HepG2 (cell line): ENCODE measurements around the gene SMIM24. TPM values are rescaled to one million over a fixed set of nuclear protein-coding genes. Genes with fewer than 3 reads are reported as not detected.

ENCODE experiments used
- ATAC-seq: fragments of 200-7000 bp; cut with Tn5 transposase; 3 replicates; pipeline ENCODE4 v1.9.1; 2020; ENCODE audit warnings: mild to moderate bottlenecking, moderate library complexity
- BruUV-seq: library from RNA; stranded (reverse); fragments of 400-500 nt; replicated peaks from 2 replicates; lab custom pipeline; 2021; lab: Mats Ljungman, UMichigan
- CTCF ChIA-PET: fragments of 300-600 bp; formaldehyde crosslinking; extraction: SDS; loops from one replicate; lab custom pipeline; 2021; ENCODE audit warnings: low total read pairs, inconsistent platforms, low intra/inter-chr PET ratio; lab: Yijun Ruan, JAX
- POLR2A ChIA-PET: fragments of 350-600 bp; sonication (Branson Sonifier 250); formaldehyde crosslinking; loops from one replicate; lab custom pipeline; 2020; ENCODE audit warnings: antibody characterized with exemption, inconsistent platforms; lab: Yijun Ruan, JAX
- DNase-seq: peaks from one replicate; pipeline ENCODE4 v3.0.0-alpha.2; 2015; ENCODE audit warnings: low spot score
- FAIRE-seq: peaks from 3 replicates; lab custom pipeline; 2011; peaks lifted over from hg19 to GRCh38; lab: Jason Lieb, UNC
- H2AFZ ChIP-seq: one replicate; pipeline ENCODE4 v1.6.1; 2011; ENCODE audit warnings: low read length, inconsistent platforms
- H3K27ac ChIP-seq: fragments of 300-600 bp; 3 replicates; pipeline ENCODE4 v1.8.0; 2011; ENCODE audit warnings: mixed run types, mild to moderate bottlenecking, mixed read lengths, low read length, inconsistent platforms; ENCODE audit not compliant: insufficient read depth; ENCODE audit errors: extremely low read length
- H3K27me3 ChIP-seq, 2 experiments: fragments of 200-600 bp in 1 of 2; 2 replicates in 1 of 2; 3 replicates in 1 of 2; pipeline versions ENCODE4 v1.6.0 to v1.8.0; 2011; ENCODE audit warnings: low read length in 2 of 2, mild to moderate bottlenecking in 2 of 2, moderate library complexity in 2 of 2, inconsistent platforms in 1 of 2; ENCODE audit not compliant: insufficient read depth in 2 of 2, control insufficient read depth in 1 of 2
- H3K36me3 ChIP-seq, 2 experiments: fragments of 200-600 bp in 1 of 2; replicated peaks in 1 of 2; 2 replicates in 1 of 2; 3 replicates in 1 of 2; pipeline versions ENCODE4 v1.5.1 to v1.8.0; 2011; ENCODE audit warnings: low read length in 2 of 2, inconsistent platforms in 1 of 2; ENCODE audit not compliant: insufficient read depth in 2 of 2, control insufficient read depth in 1 of 2
- H3K4me1 ChIP-seq: 2 replicates; pipeline ENCODE4 v1.5.1; 2012; ENCODE audit warnings: low read length, inconsistent platforms; ENCODE audit not compliant: insufficient read depth
- H3K4me2 ChIP-seq: 2 replicates; pipeline ENCODE4 v1.6.0; 2011; ENCODE audit warnings: low read depth, low read length, inconsistent platforms
- H3K4me3 ChIP-seq, 3 experiments: fragments of 200-600 bp in 1 of 3; sonication (generic), shearing (Covaris generic) in 1 of 3; replicated peaks in 1 of 3; 2 replicates each; pipeline ENCODE4 v1.5.1; 2011 to 2016; ENCODE audit warnings: low read length in 3 of 3, inconsistent platforms in 2 of 3, low read depth in 2 of 3, mild to moderate bottlenecking in 2 of 3, control low read depth in 1 of 3, mixed read lengths in 1 of 3; ENCODE audit not compliant: insufficient read depth in 1 of 3
- H3K79me2 ChIP-seq: one replicate; pipeline ENCODE4 v1.6.1; 2011; ENCODE audit warnings: low read length, inconsistent platforms; ENCODE audit not compliant: insufficient read depth
- H3K9ac ChIP-seq: 2 replicates; pipeline ENCODE4 v1.6.0; 2011; ENCODE audit warnings: mild to moderate bottlenecking, low read depth, low read length, inconsistent platforms; ENCODE audit not compliant: insufficient read depth
- H3K9me3 ChIP-seq: 2 replicates; pipeline ENCODE4 v1.5.1; 2012; ENCODE audit warnings: mild to moderate bottlenecking, low read length
- H4K20me1 ChIP-seq: 2 replicates; pipeline ENCODE4 v1.6.0; 2011; ENCODE audit warnings: inconsistent platforms, mild to moderate bottlenecking, low read length, moderate library complexity; ENCODE audit not compliant: insufficient read depth
- BHLHE40 ChIP-seq: IDR thresholded peaks from 2 replicates; pipeline ENCODE4 v1.6.1; 2011; ENCODE audit warnings: low read length, improper control_type of control experiment
- GTF2F1 ChIP-seq: fragments of 150-350 bp; IDR thresholded peaks from 2 replicates; pipeline ENCODE4 v1.6.1; 2014; ENCODE audit warnings: low read length
- GTF3A ChIP-seq: sonication (generic); formaldehyde crosslinking; conservative IDR thresholded peaks from 2 replicates; pipeline ENCODE4 v1.4.0; 2020; ENCODE audit warnings: mild to moderate bottlenecking, missing genetic modification reagents
- IRX3 ChIP-seq: sonication (generic); formaldehyde crosslinking; IDR thresholded peaks from 2 replicates; pipeline ENCODE4 v1.8.1; 2023; ENCODE audit warnings: mild to moderate bottlenecking, low read depth, missing genetic modification reagents, borderline replicate concordance
- KDM1A ChIP-seq: IDR thresholded peaks from 2 replicates; pipeline ENCODE4 v1.6.1; 2016; ENCODE audit warnings: missing compliant biosample characterization
- NONO ChIP-seq, 2 experiments: fragments of 450-650 bp in 1 of 2; sonication (generic) in 1 of 2; formaldehyde crosslinking in 1 of 2; IDR thresholded peaks in 1 of 2; conservative IDR thresholded peaks in 1 of 2; 2 replicates each; pipeline versions ENCODE4 v1.6.1 to v1.8.0; 2017 to 2022; ENCODE audit warnings: mild to moderate bottlenecking in 1 of 2, missing genetic modification reagents in 1 of 2, moderate library complexity in 1 of 2
- PRPF4 ChIP-seq: fragments of 200-400 bp; formaldehyde crosslinking; IDR thresholded peaks from 2 replicates; pipeline ENCODE4 v1.6.1; 2016; ENCODE audit warnings: low read length, low read depth; ENCODE audit not compliant: poor library complexity, severe bottlenecking
- RARG ChIP-seq: sonication (generic); formaldehyde crosslinking; IDR thresholded peaks from 2 replicates; pipeline ENCODE4 v1.4.0; 2020; ENCODE audit warnings: low read depth, mild to moderate bottlenecking, missing genetic modification reagents
- TCF7 ChIP-seq: sonication (generic); IDR thresholded peaks from 2 replicates; pipeline ENCODE4 v1.6.1; 2016; ENCODE audit warnings: antibody characterized with exemption, low read depth
- ZNF326 ChIP-seq: sonication (generic); formaldehyde crosslinking; IDR thresholded peaks from 2 replicates; pipeline ENCODE4 v1.4.0; 2020; ENCODE audit warnings: missing genetic modification reagents, borderline replicate concordance
- ZNF598 ChIP-seq: sonication (generic); formaldehyde crosslinking; IDR thresholded peaks from 2 replicates; pipeline ENCODE4 v1.5.1; 2020; ENCODE audit warnings: mild to moderate bottlenecking, missing genetic modification reagents, borderline replicate concordance
- ZNF678 ChIP-seq: sonication (generic); formaldehyde crosslinking; IDR thresholded peaks from 2 replicates; pipeline ENCODE4 v1.4.0; 2020; ENCODE audit warnings: mild to moderate bottlenecking, missing genetic modification reagents
- ZNF709 ChIP-seq: sonication (generic); formaldehyde crosslinking; IDR thresholded peaks from 2 replicates; pipeline ENCODE4 v1.5.0; 2020; ENCODE audit warnings: mild to moderate bottlenecking, missing genetic modification reagents
- ZSCAN20 ChIP-seq: sonication (generic); formaldehyde crosslinking; IDR thresholded peaks from 2 replicates; pipeline ENCODE4 v1.4.0; 2020; ENCODE audit warnings: missing genetic modification reagents, mild to moderate bottlenecking, borderline replicate concordance
- WGBS: methylation state at CpG from one replicate; pipeline ENCODE4 v1.1.6; 2017; ENCODE audit warnings: low lambda C conversion rate; 5-methylcytosine and 5-hydroxymethylcytosine counted together
- in situ Hi-C: cut with HindIII; loops from 2 replicates; pipeline ENCODE4 v1.10.0; 2017; ENCODE audit warnings: low pct_unique_long_range_greater_than_20kb; ENCODE audit not compliant: extremely low pct_ligation_motif_present
- intact Hi-C: fragments of 100-400 bp; cut with micrococcal nuclease; formaldehyde crosslinking; loops from one replicate; pipeline ENCODE4 v1.10.0; 2022; ENCODE audit not compliant: unreplicated experiment
- polyA plus RNA-seq, 8 experiments: library from polyadenylated mRNA; depleted of rRNA in 3 of 8; stranded (reverse) in 7 of 8; unstranded in 1 of 8; fragments of >200 nt; fragmentation: Illumina TruSeq in 4 of 8; extraction: Trizol in 4 of 8; gene quantifications; 2 replicates each; pipeline versions ENCODE4 v1.2.1 to v1.2.3, GENCODE V29; 2011 to 2016; ENCODE audit warnings: low read depth in 4 of 8, missing spikeins in 1 of 8, mixed read lengths in 1 of 8; ENCODE audit not compliant: insufficient read depth in 1 of 8
- total RNA-seq, 5 experiments: library from RNA; depleted of rRNA; stranded (reverse); fragments of >200 nt; fragmentation: Illumina TruSeq; extraction: Trizol; gene quantifications; 2 replicates each; pipeline ENCODE4 v1.2.3, GENCODE V29; 2016; ENCODE audit warnings: low read depth in 1 of 5
- TF ChIP-seq, protein P1 (sequence below): sonication (generic); formaldehyde crosslinking; conservative IDR thresholded peaks from 2 replicates; pipeline ENCODE4 v1.8.0; 2022; ENCODE audit warnings: low read depth, missing genetic modification reagents
- TF ChIP-seq, protein P2 (sequence below): sonication (generic); formaldehyde crosslinking; IDR thresholded peaks from 2 replicates; pipeline ENCODE4 v1.5.0; 2020; ENCODE audit warnings: missing genetic modification reagents
- TF ChIP-seq, protein P3 (sequence below): sonication (generic); formaldehyde crosslinking; IDR thresholded peaks from 2 replicates; pipeline ENCODE4 v1.4.0; 2020; ENCODE audit warnings: missing genetic modification reagents, low read depth, mild to moderate bottlenecking, borderline replicate concordance
- TF ChIP-seq, protein P4 (sequence below): sonication (generic); formaldehyde crosslinking; IDR thresholded peaks from 2 replicates; pipeline ENCODE4 v1.8.1; 2023; ENCODE audit warnings: mild to moderate bottlenecking, moderate library complexity, missing genetic modification reagents

The SMIM24 gene
- total and polyA plus RNA-seq, 2 of the 13 experiments (the other 11 are each of a cell fraction or from before 2014, with no cell fraction given), result 11.2 to 70.6 TPM

DNA sequence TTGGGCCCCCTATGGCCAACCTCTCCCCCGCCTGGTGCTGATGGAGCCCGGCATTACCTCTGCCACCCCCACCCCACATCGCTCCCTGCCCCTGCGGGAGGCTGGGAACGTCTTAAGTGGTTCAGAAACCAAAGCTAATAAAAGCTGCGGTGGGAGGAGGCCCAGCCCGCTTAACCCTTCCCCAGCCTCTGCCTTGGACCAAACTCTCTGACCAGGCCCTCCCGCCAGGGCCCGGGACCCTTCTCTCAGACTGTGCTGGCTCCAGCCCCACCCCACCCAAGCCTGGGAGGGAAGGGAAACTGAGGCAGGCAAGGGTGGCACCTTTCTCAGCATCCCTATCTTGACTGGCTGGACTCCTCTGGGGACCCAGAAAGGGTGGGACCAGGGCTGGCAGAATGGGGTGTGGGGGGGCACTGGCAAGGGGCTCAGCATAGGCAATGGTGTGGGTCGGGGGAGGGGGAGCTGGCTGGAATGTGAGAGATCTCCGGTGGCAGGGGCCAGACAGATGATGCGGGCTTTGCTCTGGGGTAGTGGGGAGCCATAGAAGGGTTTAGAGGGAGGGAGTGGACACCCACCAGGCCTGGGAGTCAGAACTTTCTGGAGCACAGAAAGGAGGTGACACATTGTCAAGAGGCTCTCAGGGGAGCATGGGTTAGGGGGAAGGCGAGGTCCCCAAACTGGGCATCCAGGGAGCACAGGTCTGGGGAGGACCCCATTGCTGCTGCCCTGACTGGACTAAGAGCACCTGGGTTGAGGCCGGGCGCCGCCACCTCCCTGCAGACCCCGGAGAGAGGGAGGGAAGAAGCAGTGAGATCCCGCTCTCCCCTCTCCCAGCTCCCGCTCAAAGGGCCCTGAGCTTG, 21.9 kb downstream of the SMIM24 start:
- Histone ChIP-seq H3K4me2 (no peak overlapping the region), H2AFZ (no peak overlapping the region), H3K27me3 (no peaks in the 10 kb centered on the region), H3K9me3 (no peaks in the 10 kb centered on the region), H3K9ac (no peak overlapping the region), H3K4me1 (0 out of 2 replicates have a peak, but pooled peaks cover 8% of the 10 kb centered on the region), H3K36me3 (peaks cover 2 to 13% of the 10 kb centered on the region in 2 experiments; a peak in 2 of 5 replicates), H4K20me1 (0 out of 2 replicates have a peak, but pooled peaks cover 2% of the 10 kb centered on the region), H3K79me2 (no peaks in the 10 kb centered on the region), H3K27ac (no peak overlapping the region), H3K4me3 (no peak overlapping the region)
- no peak for FAIRE-seq
- in situ Hi-C loops, result no loop called here
- no TSS peak for BruUV-seq
- TF ChIP-seq ZNF678 (CRISPR knock-in tag) (no peak), ZNF326 (CRISPR knock-in tag) (no peak), GTF3A (CRISPR knock-in tag) (no peak), RARG (CRISPR knock-in tag) (no peak), IRX3 (CRISPR knock-in tag) (no peak), BHLHE40 (no peak), TCF7 (no peak), NONO (IDR thresholded peaks at IDR 0.05) (no peak), NONO (CRISPR knock-in tag; conservative IDR thresholded peaks at IDR 0.05) (no peak), ZSCAN20 (CRISPR knock-in tag) (no peak), GTF2F1 (no peak), ZNF598 (CRISPR knock-in tag) (no peak), ZNF709 (CRISPR knock-in tag) (no peak), PRPF4 (no peak), KDM1A (no peak)
- TF ChIP-seq, protein P1, sequence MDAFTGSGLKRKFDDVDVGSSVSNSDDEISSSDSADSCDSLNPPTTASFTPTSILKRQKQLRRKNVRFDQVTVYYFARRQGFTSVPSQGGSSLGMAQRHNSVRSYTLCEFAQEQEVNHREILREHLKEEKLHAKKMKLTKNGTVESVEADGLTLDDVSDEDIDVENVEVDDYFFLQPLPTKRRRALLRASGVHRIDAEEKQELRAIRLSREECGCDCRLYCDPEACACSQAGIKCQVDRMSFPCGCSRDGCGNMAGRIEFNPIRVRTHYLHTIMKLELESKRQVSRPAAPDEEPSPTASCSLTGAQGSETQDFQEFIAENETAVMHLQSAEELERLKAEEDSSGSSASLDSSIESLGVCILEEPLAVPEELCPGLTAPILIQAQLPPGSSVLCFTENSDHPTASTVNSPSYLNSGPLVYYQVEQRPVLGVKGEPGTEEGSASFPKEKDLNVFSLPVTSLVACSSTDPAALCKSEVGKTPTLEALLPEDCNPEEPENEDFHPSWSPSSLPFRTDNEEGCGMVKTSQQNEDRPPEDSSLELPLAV, result no peak
- TF ChIP-seq, protein P2, sequence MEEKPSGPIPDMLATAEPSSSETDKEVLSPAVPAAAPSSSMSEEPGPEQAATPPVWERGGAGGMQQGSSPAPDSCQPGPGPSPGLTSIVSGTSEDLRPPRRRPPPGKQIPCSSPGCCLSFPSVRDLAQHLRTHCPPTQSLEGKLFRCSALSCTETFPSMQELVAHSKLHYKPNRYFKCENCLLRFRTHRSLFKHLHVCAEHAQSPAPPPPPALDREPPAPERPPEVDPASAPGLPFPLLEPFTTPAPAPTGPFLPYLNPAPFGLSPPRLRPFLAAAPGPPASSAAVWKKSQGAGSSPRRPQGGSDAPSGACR, result no peak
- TF ChIP-seq, protein P3, sequence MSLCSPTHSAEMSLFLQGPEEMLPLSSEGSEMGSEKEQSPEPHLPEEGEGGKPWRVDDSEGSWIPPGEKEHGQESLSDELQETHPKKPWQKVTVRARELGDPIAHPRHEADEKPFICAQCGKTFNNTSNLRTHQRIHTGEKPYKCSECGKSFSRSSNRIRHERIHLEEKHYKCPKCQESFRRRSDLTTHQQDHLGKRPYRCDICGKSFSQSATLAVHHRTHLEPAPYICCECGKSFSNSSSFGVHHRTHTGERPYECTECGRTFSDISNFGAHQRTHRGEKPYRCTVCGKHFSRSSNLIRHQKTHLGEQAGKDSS, result no peak
- TF ChIP-seq, protein P4, sequence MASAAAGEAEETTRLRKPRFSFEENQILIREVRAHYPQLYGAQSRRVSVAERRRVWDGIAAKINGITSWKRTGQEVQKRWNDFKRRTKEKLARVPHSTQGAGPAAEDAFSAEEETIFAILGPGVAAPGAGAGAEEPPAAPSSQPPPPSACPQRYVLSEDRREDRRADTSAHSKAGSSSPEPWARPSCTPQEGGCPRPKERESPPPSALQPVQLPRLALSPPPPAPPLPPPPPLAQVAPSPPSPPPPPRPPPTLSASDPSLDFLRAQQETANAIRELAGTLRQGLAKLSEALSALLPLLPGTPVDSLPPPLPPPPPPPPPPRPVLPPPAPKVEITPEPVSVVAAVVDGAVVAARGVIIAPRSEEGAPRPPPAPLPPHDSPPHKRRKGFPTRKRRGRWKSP (CRISPR knock-in tag), result no peak
- ATAC-seq, result no peak
- 95% methylated on average over 13 of the region's 19 CpGs for WGBS
- ChIA-PET CTCF (no interaction called here), POLR2A (no interaction called here)
- intact Hi-C loops, result no loop called here
- no peak for DNase-seq
